GM23338 (cell line): ENCODE results near the gene PARVG.

Experiments used
- EZH2 ChIP-seq: fragments of 200-600 bp; sonication (generic); IDR thresholded peaks from one replicate; pipeline ENCODE4 v1.8.0; 2017; ENCODE audit warnings: antibody characterized with exemption, mild to moderate bottlenecking, low read depth; ENCODE audit not compliant: unreplicated experiment
- EZH2phosphoT487 ChIP-seq: fragments of 200-600 bp; sonication (generic); IDR thresholded peaks from one replicate; pipeline ENCODE4 v1.8.1; 2018; ENCODE audit warnings: antibody characterized with exemption; ENCODE audit not compliant: unreplicated experiment
- NANOG ChIP-seq: IDR thresholded peaks from 2 replicates; pipeline ENCODE4 v1.6.1; 2016; ENCODE audit warnings: antibody characterized with exemption, borderline replicate concordance
- POLR2AphosphoS5 ChIP-seq: IDR thresholded peaks from 2 replicates; pipeline ENCODE4 v1.6.1; 2016; ENCODE audit warnings: antibody characterized with exemption, low read depth
- ZNF114 ChIP-seq: fragments of 250-450 bp; sonication (Bioruptor Pico); IDR thresholded peaks from 2 replicates; pipeline ENCODE4 v1.5.0; 2020; ENCODE audit warnings: mild to moderate bottlenecking, moderate library complexity
- TF ChIP-seq, protein P1 (sequence below), 2 experiments: fragments of 200-600 bp in 1 of 2; sonication (generic) in 1 of 2; conservative IDR thresholded peaks; 2 replicates each; pipeline versions ENCODE4 v1.5.1 to v1.6.1; 2016 to 2017; ENCODE audit warnings: antibody characterized with exemption in 2 of 2, low read depth in 2 of 2, mild to moderate bottlenecking in 2 of 2, moderate library complexity in 1 of 2
- TF ChIP-seq, protein P2 (sequence below): IDR thresholded peaks from 2 replicates; pipeline ENCODE4 v1.6.1; 2016; ENCODE audit warnings: antibody characterized with exemption

DNA sequence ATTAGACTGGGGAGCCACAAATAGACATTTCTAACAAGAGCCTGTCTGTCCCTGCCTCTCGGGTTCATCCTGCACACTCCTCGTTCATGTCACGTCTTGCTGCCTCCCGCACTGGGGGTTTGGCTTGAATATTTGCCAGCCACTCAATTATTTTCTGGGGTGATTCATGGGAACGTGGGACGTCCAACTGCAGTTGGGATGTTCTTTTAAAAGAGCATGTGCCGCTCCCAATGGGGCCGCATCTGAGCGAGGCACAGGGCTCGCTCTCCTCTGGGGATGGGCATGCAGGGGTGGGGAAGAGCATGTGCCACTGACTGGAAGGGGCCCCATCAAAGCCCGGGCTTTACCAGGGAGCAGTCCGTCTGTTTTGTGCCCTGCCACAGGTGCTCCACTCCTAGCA is 43.4 kb downstream of the PARVG start:
- TF ChIP-seq, protein P1, sequence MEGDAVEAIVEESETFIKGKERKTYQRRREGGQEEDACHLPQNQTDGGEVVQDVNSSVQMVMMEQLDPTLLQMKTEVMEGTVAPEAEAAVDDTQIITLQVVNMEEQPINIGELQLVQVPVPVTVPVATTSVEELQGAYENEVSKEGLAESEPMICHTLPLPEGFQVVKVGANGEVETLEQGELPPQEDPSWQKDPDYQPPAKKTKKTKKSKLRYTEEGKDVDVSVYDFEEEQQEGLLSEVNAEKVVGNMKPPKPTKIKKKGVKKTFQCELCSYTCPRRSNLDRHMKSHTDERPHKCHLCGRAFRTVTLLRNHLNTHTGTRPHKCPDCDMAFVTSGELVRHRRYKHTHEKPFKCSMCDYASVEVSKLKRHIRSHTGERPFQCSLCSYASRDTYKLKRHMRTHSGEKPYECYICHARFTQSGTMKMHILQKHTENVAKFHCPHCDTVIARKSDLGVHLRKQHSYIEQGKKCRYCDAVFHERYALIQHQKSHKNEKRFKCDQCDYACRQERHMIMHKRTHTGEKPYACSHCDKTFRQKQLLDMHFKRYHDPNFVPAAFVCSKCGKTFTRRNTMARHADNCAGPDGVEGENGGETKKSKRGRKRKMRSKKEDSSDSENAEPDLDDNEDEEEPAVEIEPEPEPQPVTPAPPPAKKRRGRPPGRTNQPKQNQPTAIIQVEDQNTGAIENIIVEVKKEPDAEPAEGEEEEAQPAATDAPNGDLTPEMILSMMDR (conservative IDR thresholded peaks at IDR 0.05; ENCODE audit: low read depth in 2 of 2), result no peak
- no peak for TF ChIP-seq EZH2
- no peak for TF ChIP-seq POLR2AphosphoS5
- TF ChIP-seq, protein P2, sequence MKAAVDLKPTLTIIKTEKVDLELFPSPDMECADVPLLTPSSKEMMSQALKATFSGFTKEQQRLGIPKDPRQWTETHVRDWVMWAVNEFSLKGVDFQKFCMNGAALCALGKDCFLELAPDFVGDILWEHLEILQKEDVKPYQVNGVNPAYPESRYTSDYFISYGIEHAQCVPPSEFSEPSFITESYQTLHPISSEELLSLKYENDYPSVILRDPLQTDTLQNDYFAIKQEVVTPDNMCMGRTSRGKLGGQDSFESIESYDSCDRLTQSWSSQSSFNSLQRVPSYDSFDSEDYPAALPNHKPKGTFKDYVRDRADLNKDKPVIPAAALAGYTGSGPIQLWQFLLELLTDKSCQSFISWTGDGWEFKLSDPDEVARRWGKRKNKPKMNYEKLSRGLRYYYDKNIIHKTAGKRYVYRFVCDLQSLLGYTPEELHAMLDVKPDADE, result no peak
- TF ChIP-seq EZH2phosphoT487, result no peak
- TF ChIP-seq ZNF114, result no peak
- no peak for TF ChIP-seq NANOG
